ENCODE data around the gene FNIP2.

DNA sequence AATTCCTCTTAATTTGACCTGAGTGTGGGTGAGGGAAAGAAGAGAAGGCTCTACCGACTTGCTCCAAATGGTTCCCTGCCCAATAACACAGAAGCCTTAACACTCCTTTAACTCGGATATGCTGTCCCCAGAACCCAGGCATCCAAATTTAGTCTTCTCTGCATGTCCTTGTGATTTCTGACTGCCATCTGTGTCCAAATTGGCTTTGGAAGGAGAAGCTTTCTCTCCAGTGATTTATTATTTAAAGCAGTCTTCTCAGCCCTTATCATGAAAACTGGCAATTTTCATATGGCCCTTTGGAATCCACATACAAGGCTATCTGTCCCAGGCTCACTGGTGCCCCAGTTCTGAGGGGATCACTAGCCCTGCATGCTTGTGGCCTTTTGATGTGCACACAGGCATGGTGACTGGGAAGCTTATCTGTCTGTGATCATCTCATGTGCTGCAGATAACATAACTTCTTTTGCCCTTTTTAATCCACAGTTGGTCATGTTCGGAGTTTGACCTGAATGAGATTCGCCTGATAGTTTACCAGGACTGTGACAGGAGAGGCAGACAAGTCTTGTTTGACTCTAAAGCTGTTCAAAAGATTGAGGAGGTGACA lies 56.7 kb downstream of the FNIP2 start:
- TF ChIP-seq, protein P1, sequence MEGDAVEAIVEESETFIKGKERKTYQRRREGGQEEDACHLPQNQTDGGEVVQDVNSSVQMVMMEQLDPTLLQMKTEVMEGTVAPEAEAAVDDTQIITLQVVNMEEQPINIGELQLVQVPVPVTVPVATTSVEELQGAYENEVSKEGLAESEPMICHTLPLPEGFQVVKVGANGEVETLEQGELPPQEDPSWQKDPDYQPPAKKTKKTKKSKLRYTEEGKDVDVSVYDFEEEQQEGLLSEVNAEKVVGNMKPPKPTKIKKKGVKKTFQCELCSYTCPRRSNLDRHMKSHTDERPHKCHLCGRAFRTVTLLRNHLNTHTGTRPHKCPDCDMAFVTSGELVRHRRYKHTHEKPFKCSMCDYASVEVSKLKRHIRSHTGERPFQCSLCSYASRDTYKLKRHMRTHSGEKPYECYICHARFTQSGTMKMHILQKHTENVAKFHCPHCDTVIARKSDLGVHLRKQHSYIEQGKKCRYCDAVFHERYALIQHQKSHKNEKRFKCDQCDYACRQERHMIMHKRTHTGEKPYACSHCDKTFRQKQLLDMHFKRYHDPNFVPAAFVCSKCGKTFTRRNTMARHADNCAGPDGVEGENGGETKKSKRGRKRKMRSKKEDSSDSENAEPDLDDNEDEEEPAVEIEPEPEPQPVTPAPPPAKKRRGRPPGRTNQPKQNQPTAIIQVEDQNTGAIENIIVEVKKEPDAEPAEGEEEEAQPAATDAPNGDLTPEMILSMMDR (IDR thresholded peaks at IDR 0.05) = no peak
- TF ChIP-seq EZH2 (IDR thresholded peaks at IDR 0.05; ENCODE audit: borderline replicate concordance, insufficient read depth, low read depth, low read length, poor library complexity, severe bottlenecking) = no peak
